PFSK-1 (cell line): ENCODE data around the gene NXPE3.

Source experiments
- REST ChIP-seq, 2 experiments: IDR thresholded peaks; 2 replicates each; pipeline versions ENCODE4 v1.6.1 to v1.8.0; 2011 to 2012; ENCODE audit warnings: low read depth in 2 of 2, low read length in 2 of 2, control low read depth in 1 of 2, inconsistent platforms in 1 of 2, mild to moderate bottlenecking in 1 of 2, moderate library complexity in 1 of 2; ENCODE audit not compliant: insufficient read depth in 1 of 2
- SIN3A ChIP-seq: IDR thresholded peaks from 2 replicates; pipeline ENCODE4 v1.6.1; 2012; ENCODE audit warnings: mild to moderate bottlenecking, low read length, moderate library complexity, borderline replicate concordance; ENCODE audit not compliant: insufficient read depth

- TF ChIP-seq REST (IDR thresholded peaks at IDR 0.05; ENCODE audit: insufficient read depth in 1 of 2, low read depth in 2 of 2, low read length in 2 of 2), result no peak
- no peak for TF ChIP-seq SIN3A
Observed at GRCh38 chr3:101845425-101845824, 66.4 kb downstream of the NXPE3 start.
